ENCODE measurements around the gene SMYD3.

The SMYD3 gene

DNA sequence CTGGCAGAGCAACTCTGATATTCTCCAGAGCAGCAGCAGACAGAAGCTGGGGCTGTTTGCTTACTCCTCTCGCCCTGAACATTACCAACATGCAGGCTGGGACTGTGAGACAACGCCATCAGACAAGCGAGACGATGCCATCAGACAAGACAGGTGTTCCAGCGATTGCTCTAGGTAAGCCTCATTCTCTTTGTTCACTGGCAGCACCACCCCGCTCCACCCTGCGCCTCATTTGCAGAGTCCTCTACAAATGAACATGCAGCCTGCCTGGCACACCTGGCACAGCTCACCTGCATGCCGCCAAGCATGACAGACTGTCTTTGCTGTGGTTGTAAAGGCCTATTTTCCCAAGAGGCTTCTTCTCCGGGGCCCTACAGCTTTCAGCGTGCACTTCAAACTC, 346.2 kb downstream of the SMYD3 start:
- Histone ChIP-seq H3K27me3 (ENCODE audit: insufficient read depth, poor library complexity, severe bottlenecking) (no peaks in the 10 kb centered on the region), H3K4me3 (replicated peaks; ENCODE audit: insufficient read depth, low read length) (no peak overlapping the region), H3K27ac (replicated peaks) (no peak overlapping the region)
- TF ChIP-seq, protein P1, sequence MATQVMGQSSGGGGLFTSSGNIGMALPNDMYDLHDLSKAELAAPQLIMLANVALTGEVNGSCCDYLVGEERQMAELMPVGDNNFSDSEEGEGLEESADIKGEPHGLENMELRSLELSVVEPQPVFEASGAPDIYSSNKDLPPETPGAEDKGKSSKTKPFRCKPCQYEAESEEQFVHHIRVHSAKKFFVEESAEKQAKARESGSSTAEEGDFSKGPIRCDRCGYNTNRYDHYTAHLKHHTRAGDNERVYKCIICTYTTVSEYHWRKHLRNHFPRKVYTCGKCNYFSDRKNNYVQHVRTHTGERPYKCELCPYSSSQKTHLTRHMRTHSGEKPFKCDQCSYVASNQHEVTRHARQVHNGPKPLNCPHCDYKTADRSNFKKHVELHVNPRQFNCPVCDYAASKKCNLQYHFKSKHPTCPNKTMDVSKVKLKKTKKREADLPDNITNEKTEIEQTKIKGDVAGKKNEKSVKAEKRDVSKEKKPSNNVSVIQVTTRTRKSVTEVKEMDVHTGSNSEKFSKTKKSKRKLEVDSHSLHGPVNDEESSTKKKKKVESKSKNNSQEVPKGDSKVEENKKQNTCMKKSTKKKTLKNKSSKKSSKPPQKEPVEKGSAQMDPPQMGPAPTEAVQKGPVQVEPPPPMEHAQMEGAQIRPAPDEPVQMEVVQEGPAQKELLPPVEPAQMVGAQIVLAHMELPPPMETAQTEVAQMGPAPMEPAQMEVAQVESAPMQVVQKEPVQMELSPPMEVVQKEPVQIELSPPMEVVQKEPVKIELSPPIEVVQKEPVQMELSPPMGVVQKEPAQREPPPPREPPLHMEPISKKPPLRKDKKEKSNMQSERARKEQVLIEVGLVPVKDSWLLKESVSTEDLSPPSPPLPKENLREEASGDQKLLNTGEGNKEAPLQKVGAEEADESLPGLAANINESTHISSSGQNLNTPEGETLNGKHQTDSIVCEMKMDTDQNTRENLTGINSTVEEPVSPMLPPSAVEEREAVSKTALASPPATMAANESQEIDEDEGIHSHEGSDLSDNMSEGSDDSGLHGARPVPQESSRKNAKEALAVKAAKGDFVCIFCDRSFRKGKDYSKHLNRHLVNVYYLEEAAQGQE (IDR thresholded peaks at IDR 0.05; ENCODE audit: insufficient replicate concordance, low read depth), result no peak
- no peak for DNase-seq (ENCODE audit: low read depth in 1 of 2, low spot score in 1 of 2)

DNA sequence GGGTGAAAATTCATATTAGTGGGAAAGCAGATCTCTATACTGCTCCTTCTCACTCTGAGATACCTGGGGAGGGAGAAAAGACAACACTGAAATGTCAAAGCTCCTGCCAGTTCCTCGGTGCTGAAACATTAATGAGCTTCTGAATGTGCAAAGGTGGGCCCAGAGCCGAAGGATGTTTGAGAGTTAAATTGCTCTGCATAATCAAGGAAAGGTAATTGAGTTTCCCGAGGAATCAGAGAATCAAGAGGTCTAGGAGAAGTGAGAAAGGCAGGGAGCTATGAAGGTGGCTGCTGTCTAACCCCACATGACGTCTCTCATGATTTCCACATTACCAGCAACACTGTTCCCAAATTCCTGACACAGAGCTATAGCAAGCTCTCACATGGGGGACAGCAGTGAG, 346.7 kb downstream of the SMYD3 start:
- no peak for TF ChIP-seq GABPA (IDR thresholded peaks at IDR 0.05; ENCODE audit: low read depth)
- Histone ChIP-seq H3K4me3 (replicated peaks; ENCODE audit: insufficient read depth, low read length) (no peak overlapping the region), H3K27ac (replicated peaks) (no peak overlapping the region), H3K27me3 (ENCODE audit: insufficient read depth, poor library complexity, severe bottlenecking) (no peaks in the 10 kb centered on the region)
- no peak for DNase-seq (ENCODE audit: low read depth in 1 of 2, low spot score in 1 of 2)

DNA sequence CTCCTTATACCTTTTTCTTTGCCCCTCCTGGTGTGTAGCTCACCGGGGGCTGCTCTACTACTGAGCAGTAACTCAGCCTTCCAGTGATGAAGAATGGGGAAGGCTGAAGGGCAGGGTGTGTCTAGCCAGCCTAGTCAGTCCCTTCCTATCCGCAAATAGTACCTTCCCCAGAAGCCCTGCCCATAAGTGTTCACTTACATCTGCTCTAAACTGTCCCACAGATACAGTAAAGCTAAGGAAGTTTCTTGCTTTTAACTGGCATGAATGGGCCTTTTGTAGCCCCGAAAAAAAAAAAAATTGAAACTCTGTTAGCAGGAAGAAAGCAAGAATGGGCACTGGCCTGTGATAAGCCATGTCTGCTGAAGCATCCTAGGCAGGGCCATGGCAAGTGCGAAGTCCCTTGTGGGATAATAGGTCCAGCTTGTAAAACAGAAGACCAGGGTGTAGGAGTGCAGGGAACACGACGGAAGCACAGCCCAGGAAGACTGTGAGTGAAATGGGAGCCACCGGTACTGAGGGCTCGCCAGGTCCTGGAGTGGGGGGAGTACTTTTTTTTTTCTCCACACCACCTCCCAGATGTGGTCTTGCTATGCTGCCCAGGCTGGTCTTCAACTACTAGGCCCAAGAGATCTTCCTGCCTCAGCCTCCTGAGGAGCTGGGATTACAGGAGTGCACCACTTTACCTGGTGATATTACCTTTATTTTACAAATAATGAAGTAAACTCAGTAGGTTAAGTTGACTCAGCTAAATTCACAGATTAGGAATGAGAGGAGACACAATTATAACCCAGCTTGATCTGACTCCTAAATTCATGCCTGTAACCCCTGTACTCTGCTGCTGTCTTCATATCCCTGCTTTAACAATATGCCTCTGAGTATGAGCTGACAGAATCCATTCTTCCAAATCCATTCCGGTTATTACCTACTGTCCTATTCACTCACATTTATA, 347.5 kb downstream of the SMYD3 start:
- no peak for DNase-seq (ENCODE audit: low read depth in 1 of 2, low spot score in 1 of 2)
- no peaks in the 10 kb centered on the region for H3K27me3 ChIP-seq (ENCODE audit: insufficient read depth, poor library complexity, severe bottlenecking)
- no peak overlapping the region for H3K4me3 ChIP-seq (replicated peaks; ENCODE audit: insufficient read depth, low read length)
- no peak overlapping the region for H3K27ac ChIP-seq (replicated peaks)
- TF ChIP-seq GABPA (IDR thresholded peaks at IDR 0.05; ENCODE audit: low read depth), result no peak
- TF ChIP-seq POLR2AphosphoS5 (IDR thresholded peaks at IDR 0.05; ENCODE audit: low read depth), result no peak
- TF ChIP-seq, protein P2, sequence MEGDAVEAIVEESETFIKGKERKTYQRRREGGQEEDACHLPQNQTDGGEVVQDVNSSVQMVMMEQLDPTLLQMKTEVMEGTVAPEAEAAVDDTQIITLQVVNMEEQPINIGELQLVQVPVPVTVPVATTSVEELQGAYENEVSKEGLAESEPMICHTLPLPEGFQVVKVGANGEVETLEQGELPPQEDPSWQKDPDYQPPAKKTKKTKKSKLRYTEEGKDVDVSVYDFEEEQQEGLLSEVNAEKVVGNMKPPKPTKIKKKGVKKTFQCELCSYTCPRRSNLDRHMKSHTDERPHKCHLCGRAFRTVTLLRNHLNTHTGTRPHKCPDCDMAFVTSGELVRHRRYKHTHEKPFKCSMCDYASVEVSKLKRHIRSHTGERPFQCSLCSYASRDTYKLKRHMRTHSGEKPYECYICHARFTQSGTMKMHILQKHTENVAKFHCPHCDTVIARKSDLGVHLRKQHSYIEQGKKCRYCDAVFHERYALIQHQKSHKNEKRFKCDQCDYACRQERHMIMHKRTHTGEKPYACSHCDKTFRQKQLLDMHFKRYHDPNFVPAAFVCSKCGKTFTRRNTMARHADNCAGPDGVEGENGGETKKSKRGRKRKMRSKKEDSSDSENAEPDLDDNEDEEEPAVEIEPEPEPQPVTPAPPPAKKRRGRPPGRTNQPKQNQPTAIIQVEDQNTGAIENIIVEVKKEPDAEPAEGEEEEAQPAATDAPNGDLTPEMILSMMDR (IDR thresholded peaks at IDR 0.05; ENCODE audit: insufficient read depth, low read length), result no peak
- TF ChIP-seq, protein P1 (IDR thresholded peaks at IDR 0.05; ENCODE audit: insufficient replicate concordance, low read depth), result no peak
- TF ChIP-seq SPI1 (IDR thresholded peaks at IDR 0.05; ENCODE audit: borderline replicate concordance, low read depth), result no peak

DNA sequence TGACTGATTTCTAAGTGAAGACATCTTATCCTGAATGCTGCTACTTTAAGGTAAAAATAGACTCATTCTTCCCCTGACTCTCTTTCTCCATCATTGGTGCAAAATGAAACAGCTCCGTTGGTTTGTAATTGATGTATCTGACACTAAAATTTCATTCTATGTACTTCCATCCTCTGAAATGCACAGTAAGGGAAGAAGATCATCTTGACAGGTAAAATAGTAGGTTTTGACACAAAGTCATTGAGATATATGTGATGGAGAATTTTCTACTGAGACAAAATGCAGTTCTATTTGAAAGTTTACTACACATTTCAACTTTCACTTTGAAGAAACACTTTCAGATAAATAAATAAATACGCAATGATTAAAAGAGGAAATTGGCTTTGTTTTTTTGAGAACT, 348.9 kb downstream of the SMYD3 start:
- TF ChIP-seq POLR2AphosphoS5 (IDR thresholded peaks at IDR 0.05; ENCODE audit: low read depth) (no peak), GABPA (IDR thresholded peaks at IDR 0.05; ENCODE audit: low read depth) (no peak)
- DNase-seq (ENCODE audit: low read depth in 1 of 2, low spot score in 1 of 2), result no peak
- Histone ChIP-seq H3K4me3 (replicated peaks; ENCODE audit: insufficient read depth, low read length) (no peak overlapping the region), H3K27me3 (ENCODE audit: insufficient read depth, poor library complexity, severe bottlenecking) (no peaks in the 10 kb centered on the region), H3K27ac (replicated peaks) (no peak overlapping the region)

DNA sequence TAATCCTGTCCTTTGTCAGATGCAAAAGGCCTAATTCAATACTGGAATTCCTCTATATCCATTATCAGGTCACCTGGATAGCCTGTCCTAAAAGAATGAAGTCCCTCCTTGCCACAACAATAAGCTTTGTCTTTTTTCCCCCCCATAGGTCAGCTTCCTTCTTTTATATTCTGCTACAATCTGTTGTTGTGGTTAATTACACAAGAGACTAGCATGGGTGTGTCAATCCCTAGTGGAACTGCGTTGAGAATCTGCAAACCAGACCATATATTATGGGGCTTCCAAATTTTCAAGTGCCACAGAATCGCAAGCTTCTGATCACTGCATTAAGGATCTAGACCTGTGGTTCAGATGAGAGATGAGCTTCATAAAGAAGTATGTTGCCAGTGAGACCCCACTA, 349.6 kb downstream of the SMYD3 start:
- H3K4me3 ChIP-seq (replicated peaks; ENCODE audit: insufficient read depth, low read length), result no peak overlapping the region
- TF ChIP-seq, protein P1 (IDR thresholded peaks at IDR 0.05; ENCODE audit: insufficient replicate concordance, low read depth), result no peak
- no peak; the same call in 1 of the 2 replicates for TF ChIP-seq GABPA (IDR thresholded peaks at IDR 0.05; ENCODE audit: low read depth)
- no peak; the same call in 1 of the 2 replicates for TF ChIP-seq POLR2AphosphoS5 (IDR thresholded peaks at IDR 0.05; ENCODE audit: low read depth)
- TF ChIP-seq, protein P2 (IDR thresholded peaks at IDR 0.05; ENCODE audit: insufficient read depth, low read length), result no peak
- peak; percentile 49; the same call in 1 of the 2 replicates for TF ChIP-seq SPI1 (IDR thresholded peaks at IDR 0.05; ENCODE audit: borderline replicate concordance, low read depth)
- no peak overlapping the region for H3K27ac ChIP-seq (replicated peaks)
- H3K27me3 ChIP-seq (ENCODE audit: insufficient read depth, poor library complexity, severe bottlenecking), result no peaks in the 10 kb centered on the region
- peak; percentile 63 to 81 for DNase-seq (ENCODE audit: low read depth in 1 of 2, low spot score in 1 of 2)
